ENCODE data around the gene ASB10.

Gene ASB10

GRCh38 chr7:151210087-151210854 is 23.2 kb upstream of the ASB10 start, which contains the start of gene H2BK1:
Gene H2BK1, minus strand, starts transcription at chr7:151210488. Its CDS starts 170 bp downstream, at chr7:151210318.
- H3K4me3 ChIP-seq (ENCODE audit: low read length) = no peak within 1 kb of the TSS
- no peak for TF ChIP-seq CTCF (conservative IDR thresholded peaks at IDR 0.05; ENCODE audit: low read depth, low read length)
- DNase-seq (ENCODE audit: low read depth) = no peak

GRCh38 chr7:151209588-151209987 is 22.5 kb upstream of the ASB10 start:
- no peak for TF ChIP-seq CTCF (conservative IDR thresholded peaks at IDR 0.05; ENCODE audit: low read depth, low read length)

GRCh38 chr7:151208253-151208862 is 21.3 kb upstream of the ASB10 start:
- no peak for DNase-seq (ENCODE audit: low read depth)
- H3K4me3 ChIP-seq (ENCODE audit: low read length) = no peak overlapping the region
- TF ChIP-seq CTCF (conservative IDR thresholded peaks at IDR 0.05; ENCODE audit: low read depth, low read length) = no peak

More at GRCh38 chr7:151209588-151209987, 22.5 kb upstream of the ASB10 start:
- H3K4me3 ChIP-seq (ENCODE audit: low read length) = no peak overlapping the region
- DNase-seq (ENCODE audit: low read depth) = no peak

- no peak for TF ChIP-seq CTCF (conservative IDR thresholded peaks at IDR 0.05; ENCODE audit: low read depth, low read length)
- H3K4me3 ChIP-seq (ENCODE audit: low read length) = no peak overlapping the region
- no peak for DNase-seq (ENCODE audit: low read depth)
Measured at GRCh38 chr7:151207804-151208203, 20.8 kb upstream of the ASB10 start.

- TF ChIP-seq CTCF (conservative IDR thresholded peaks at IDR 0.05; ENCODE audit: low read depth, low read length) = no peak
- no peak overlapping the region for H3K4me3 ChIP-seq (ENCODE audit: low read length)
- DNase-seq (ENCODE audit: low read depth) = no peak
Measured at GRCh38 chr7:151207315-151207714, 20.3 kb upstream of the ASB10 start.

GRCh38 chr7:151206914-151207313 is 19.9 kb upstream of the ASB10 start:
- DNase-seq (ENCODE audit: low read depth) = peak; percentile 2
- H3K4me3 ChIP-seq (ENCODE audit: low read length) = no peak overlapping the region
- no peak for TF ChIP-seq CTCF (conservative IDR thresholded peaks at IDR 0.05; ENCODE audit: low read depth, low read length)

GRCh38 chr7:151205730-151206129 is 18.7 kb upstream of the ASB10 start:
- TF ChIP-seq CTCF (conservative IDR thresholded peaks at IDR 0.05; ENCODE audit: low read depth, low read length) = no peak

More at GRCh38 chr7:151205730-151206129, 18.7 kb upstream of the ASB10 start:
- DNase-seq (ENCODE audit: low read depth) = no peak
- H3K4me3 ChIP-seq (ENCODE audit: low read length) = no peak overlapping the region
